ENCODE data around the gene ITPRIPL2.

Gene ITPRIPL2

DNA sequence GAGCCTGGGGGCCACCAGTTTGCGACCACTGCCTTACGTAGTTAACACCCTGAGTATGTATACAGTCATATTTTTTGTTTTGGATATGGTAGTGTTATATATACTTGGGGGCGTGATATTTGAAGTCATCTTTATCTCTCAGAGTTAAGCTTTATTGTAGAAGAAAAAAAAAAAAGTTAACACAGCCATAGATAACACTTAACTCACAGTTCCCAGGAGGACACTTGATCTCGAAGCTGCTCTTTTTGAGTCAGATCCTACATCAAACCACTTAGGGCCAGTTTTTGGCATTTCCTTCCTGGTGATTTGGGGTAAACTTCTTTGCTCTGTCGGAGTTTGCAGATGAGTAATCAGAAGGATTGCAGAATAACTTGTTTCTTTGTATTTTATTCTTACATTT is 5.8 kb downstream of the ITPRIPL2 start:
- DNase-seq (ENCODE audit: low spot score): no peak

GRCh38 chr16:19123535-19124178 is 9.9 kb downstream of the ITPRIPL2 start:
- no peak for DNase-seq (ENCODE audit: low spot score)

GRCh38 chr16:19126300-19126699 is 12.5 kb downstream of the ITPRIPL2 start:
- no peak for DNase-seq (ENCODE audit: low spot score)

GRCh38 chr16:19127205-19127604 is 13.4 kb downstream of the ITPRIPL2 start:
- DNase-seq (ENCODE audit: low spot score): no peak

GRCh38 chr16:19127674-19128131 is 13.9 kb downstream of the ITPRIPL2 start:
- DNase-seq (ENCODE audit: low spot score): no peak

GRCh38 chr16:19128454-19129200 is 14.9 kb downstream of the ITPRIPL2 start:
- no peak for DNase-seq (ENCODE audit: low spot score)

- DNase-seq (ENCODE audit: low spot score): no peak
Observed at GRCh38 chr16:19130385-19130784, 16.6 kb downstream of the ITPRIPL2 start.

GRCh38 chr16:19130852-19131824 is 17.4 kb downstream of the ITPRIPL2 start:
- peak; percentile 78 for DNase-seq (ENCODE audit: low spot score)

DNA sequence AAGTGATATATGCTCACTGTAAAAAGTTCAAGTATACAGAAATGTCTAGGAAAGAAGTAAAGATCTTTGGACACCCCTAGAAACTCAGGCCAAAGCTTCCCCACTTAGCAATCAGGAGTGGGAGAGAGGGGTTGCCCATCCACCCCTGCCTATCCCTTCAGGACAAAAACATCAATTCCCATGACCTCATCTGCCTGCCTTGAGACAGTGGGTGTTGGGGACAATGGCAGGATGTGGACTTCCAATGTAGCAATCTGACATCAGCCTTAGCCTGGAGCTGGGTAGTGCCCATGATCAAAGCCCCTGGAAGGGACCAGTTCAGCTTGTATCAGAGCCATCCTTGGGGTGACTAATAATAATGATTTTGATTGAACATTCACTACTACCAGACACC is 18.1 kb downstream of the ITPRIPL2 start:
- DNase-seq (ENCODE audit: low spot score): no peak

- no peak for DNase-seq (ENCODE audit: low spot score)
Observed at GRCh38 chr16:19132255-19132654, 18.5 kb downstream of the ITPRIPL2 start.

DNA sequence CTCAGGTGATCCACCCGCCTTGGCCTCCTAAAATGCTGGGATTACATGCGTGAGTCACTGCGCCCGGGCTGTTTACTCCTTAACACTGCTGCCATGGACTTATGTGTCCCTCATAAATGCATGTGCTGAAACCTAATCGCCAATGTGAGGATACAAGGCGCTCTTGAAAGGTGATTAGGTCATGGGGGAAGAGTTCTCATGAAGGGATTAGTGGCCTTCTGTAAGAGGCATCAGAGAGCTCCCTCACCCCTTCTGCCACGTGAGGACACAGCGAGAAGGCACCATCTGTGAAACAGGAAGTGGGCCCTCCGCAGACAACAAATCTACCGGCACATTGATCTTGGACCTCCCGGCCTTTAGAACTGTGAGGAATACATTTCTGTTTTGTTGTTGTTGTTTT is 19.1 kb downstream of the ITPRIPL2 start:
- DNase-seq (ENCODE audit: low spot score): no peak

- no peak for DNase-seq (ENCODE audit: low spot score)
Observed at GRCh38 chr16:19133600-19133999, 19.8 kb downstream of the ITPRIPL2 start.

GRCh38 chr16:19135201-19135842 is 21.6 kb downstream of the ITPRIPL2 start:
- DNase-seq (ENCODE audit: low spot score): no peak

DNA sequence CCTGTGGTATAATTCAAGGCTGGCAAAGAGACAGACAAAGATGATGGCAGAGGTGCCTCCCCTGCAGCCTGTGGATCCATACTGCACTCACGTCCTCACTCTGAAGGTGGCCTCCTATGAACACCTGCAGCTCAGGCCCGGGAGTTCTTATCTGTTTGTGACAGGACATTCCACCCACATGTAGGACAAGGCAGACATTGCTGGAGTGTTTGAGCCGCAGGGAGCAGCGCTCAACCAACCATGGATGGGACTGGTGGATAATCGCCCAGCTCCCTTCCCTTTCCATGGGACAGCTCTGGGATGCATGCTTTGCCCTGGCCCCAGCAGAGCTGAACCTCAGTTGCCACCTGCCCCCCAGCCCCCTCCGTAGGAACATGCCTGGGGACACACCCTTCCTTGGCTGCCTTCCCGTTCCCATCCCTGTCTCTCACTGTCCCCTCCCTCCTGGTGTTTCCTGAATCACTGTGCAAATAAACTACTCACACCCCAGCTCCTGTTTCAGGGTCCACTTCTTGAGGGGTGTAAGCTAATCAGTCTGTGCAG is 22.2 kb downstream of the ITPRIPL2 start:
- DNase-seq (ENCODE audit: low spot score): no peak

DNA sequence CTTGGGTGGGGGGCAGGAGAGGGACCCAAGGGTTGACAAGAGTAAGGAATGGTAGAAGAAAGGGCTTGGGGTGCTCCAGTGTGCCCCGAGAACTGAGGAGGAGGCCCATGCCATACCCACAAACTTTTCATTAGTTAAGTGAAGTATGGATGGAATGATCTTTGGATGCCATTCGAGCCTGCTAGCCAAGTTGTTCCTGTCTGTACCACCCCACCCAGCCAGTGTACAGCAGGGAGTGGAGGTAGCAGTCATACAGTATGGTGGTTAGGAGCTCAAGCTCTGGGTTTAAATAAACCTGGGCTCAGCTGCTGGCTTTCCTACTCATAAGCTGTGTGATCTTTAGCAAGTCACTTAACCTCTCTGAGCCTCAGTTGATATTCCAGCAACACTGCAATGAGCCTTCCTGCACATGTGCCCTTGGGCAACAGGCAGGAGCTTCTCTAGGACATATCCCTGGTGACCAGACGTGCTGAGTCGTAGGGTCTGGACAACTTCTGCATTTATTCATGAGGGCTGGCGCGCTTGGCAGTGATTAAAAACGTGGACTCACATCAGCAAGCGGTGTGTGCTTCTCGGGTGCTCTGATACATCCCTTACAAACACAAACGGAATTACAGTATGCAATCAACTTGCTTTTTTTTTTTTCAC is 22.9 kb downstream of the ITPRIPL2 start:
- no peak for DNase-seq (ENCODE audit: low spot score)

DNA sequence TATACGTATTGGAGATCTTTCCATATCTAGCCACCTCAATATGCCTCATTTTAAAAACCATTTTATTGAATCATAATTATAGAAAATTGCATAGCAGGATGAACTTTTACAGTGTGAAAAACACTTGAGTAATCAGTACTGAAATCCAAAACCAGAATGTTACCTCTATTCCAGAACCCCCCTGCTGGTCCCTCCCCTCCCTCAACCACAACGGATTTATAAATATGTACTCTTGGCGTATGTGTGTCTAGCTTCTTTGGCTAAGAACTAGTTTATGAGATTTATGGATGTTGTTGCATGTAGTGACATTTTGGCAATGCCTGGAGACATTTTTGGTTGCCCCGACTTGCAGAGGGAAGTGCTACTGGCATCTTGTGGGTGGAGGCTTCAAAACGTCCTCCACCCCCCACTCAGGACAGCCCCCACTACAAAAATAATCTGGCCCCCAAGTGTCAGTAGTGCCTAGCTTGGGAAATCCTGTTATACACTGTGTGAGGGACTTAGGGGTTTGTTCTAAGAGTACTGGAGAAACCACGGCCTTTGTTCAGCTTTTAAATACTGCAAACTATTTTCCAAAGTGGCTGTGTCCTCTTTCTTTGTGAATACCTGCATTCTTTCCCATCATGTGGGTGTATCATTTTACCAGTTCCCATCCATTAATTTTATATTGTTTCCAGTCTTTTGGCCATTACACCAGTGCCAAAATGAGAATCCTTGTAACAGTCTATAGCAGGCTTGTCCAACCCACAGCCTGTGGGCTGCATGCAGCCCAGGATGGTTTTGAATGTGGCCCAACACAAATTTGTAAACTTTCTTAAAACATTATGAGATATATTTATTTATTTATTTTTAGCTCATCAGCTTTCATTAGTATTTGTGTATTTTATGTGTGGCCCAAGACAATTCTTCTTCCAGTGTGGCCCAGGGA is 23.7 kb downstream of the ITPRIPL2 start:
- DNase-seq (ENCODE audit: low spot score): no peak

DNA sequence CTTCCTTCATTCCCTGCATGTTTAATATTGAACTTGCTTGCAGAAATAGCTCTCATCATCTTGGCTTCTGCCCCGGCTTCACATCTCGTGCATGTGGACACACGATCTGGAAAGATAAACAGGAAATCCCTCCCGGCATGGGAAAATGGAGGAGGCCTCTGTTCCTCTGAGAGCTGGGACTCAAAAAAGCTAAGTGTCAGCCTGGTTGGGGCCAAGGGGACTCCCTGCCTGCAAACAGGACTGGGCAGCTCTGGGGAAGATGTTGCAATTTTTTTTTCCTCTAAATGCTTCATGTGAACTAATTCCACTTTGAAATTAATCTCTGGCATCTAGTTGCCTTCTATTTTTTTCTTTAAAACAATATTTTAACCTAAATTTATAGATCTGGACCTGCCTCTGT is 24.8 kb downstream of the ITPRIPL2 start:
- no peak for DNase-seq (ENCODE audit: low spot score)

- no peak for DNase-seq (ENCODE audit: low spot score)
Observed at GRCh38 chr16:19139436-19140091, 25.8 kb downstream of the ITPRIPL2 start.

DNA sequence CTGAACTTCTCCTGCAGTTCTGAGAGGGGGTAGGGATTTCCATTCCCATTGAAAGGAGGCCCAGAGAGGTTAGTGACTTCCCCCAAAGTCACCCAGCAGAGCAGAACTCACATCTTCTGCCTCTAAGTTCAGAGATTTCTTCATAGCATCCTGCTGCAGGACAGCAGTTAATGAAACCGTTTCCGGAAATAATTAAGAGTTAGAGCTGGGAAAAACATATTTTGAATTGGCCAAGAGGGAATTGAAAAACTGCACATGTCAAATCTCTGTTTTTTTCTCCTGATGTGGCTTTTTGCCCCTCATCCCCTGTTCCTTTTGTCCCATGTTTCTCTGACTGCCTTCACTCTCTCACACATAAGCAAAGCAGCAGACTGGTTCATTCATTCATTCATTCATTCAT is 26.6 kb downstream of the ITPRIPL2 start:
- no peak for DNase-seq (ENCODE audit: low spot score)
